Muscle layer of duodenum (tissue), 2 donors: ENCODE measurements around the gene MAGI2.

Experiments used
- H3K27ac ChIP-seq: one replicate; pipeline ENCODE4 v1.7.0; 2013; ENCODE audit warnings: mild to moderate bottlenecking, low read length
- H3K27me3 ChIP-seq: one replicate; pipeline ENCODE4 v1.7.0; 2013; ENCODE audit warnings: low read depth, mild to moderate bottlenecking, control low read depth, low read length
- H3K36me3 ChIP-seq, 2 donors: one replicate each; pipeline ENCODE4 v1.7.0; 2013; ENCODE audit warnings: low read length in 2 of 2, control low read depth in 1 of 2, mild to moderate bottlenecking in 1 of 2; ENCODE audit not compliant: insufficient read depth in 2 of 2, control insufficient read depth in 1 of 2
- H3K4me1 ChIP-seq, 2 donors: one replicate each; pipeline ENCODE4 v1.7.0; 2013; ENCODE audit warnings: low read length in 2 of 2, mild to moderate bottlenecking in 2 of 2, control low read depth in 1 of 2, moderate library complexity in 1 of 2; ENCODE audit not compliant: insufficient read depth in 2 of 2, control insufficient read depth in 1 of 2
- H3K4me3 ChIP-seq, 2 donors: one replicate each; pipeline ENCODE4 v1.7.0; 2013; ENCODE audit warnings: low read length in 2 of 2, low read depth in 1 of 2, mild to moderate bottlenecking in 1 of 2
- H3K9me3 ChIP-seq, 2 donors: one replicate each; pipeline ENCODE4 v1.7.0; 2013; ENCODE audit warnings: low read length in 2 of 2, control low read depth in 1 of 2, mild to moderate bottlenecking in 1 of 2; ENCODE audit not compliant: control insufficient read depth in 1 of 2
- donor health status: healthy.

Gene MAGI2

GRCh38 chr7:79453558-79454360, at the start of gene MAGI2:
MAGI2 (minus strand) TSS chr7:79453667; CDS start chr7:79453320, 347 bp downstream.
- H3K4me1 ChIP-seq: peaks cover 11 to 19% of the 10 kb centered on the region in 2 donors
- H3K4me3 ChIP-seq: peak within 1 kb of the TSS; percentile 70 to 79
- no peaks in the 10 kb centered on the region for H3K27me3 ChIP-seq
- H3K9me3 ChIP-seq: no peaks in the 10 kb centered on the region
- peaks cover 0 to under 1% of the 10 kb centered on the region in 2 donors for H3K36me3 ChIP-seq
- H3K27ac ChIP-seq: peak within 1 kb of the TSS; percentile 89

GRCh38 chr7:79502151-79502550, 48.7 kb upstream of the MAGI2 start:
- Histone ChIP-seq H3K27ac (no peak overlapping the region), H3K4me1 (no peaks in the 10 kb centered on the region), H3K27me3 (no peaks in the 10 kb centered on the region), H3K9me3 (no peaks in the 10 kb centered on the region), H3K36me3 (no peaks in the 10 kb centered on the region), H3K4me3 (no peak overlapping the region)

GRCh38 chr7:79500759-79501158, 47.3 kb upstream of the MAGI2 start:
- Histone ChIP-seq H3K4me1 (no peaks in the 10 kb centered on the region), H3K27me3 (no peaks in the 10 kb centered on the region), H3K9me3 (no peaks in the 10 kb centered on the region), H3K36me3 (no peaks in the 10 kb centered on the region), H3K27ac (no peak overlapping the region), H3K4me3 (no peak overlapping the region)

GRCh38 chr7:79497728-79498127, 44.3 kb upstream of the MAGI2 start:
- Histone ChIP-seq H3K4me1 (no peaks in the 10 kb centered on the region), H3K27ac (no peak overlapping the region), H3K36me3 (no peaks in the 10 kb centered on the region), H3K9me3 (no peaks in the 10 kb centered on the region), H3K4me3 (no peak overlapping the region), H3K27me3 (no peaks in the 10 kb centered on the region)

GRCh38 chr7:79495544-79496272, 42.2 kb upstream of the MAGI2 start:
- Histone ChIP-seq H3K9me3 (no peaks in the 10 kb centered on the region), H3K36me3 (no peaks in the 10 kb centered on the region), H3K4me3 (no peak overlapping the region), H3K27me3 (no peaks in the 10 kb centered on the region), H3K27ac (no peak overlapping the region), H3K4me1 (no peaks in the 10 kb centered on the region)

- Histone ChIP-seq H3K36me3 (no peaks in the 10 kb centered on the region), H3K9me3 (no peaks in the 10 kb centered on the region), H3K27ac (no peak overlapping the region), H3K27me3 (no peaks in the 10 kb centered on the region), H3K4me3 (no peak overlapping the region), H3K4me1 (no peaks in the 10 kb centered on the region)
Measured at GRCh38 chr7:79494046-79494445, 40.6 kb upstream of the MAGI2 start.

- H3K4me3 ChIP-seq: no peak overlapping the region
- no peaks in the 10 kb centered on the region for H3K36me3 ChIP-seq
- H3K9me3 ChIP-seq: no peaks in the 10 kb centered on the region
- H3K27ac ChIP-seq: no peak overlapping the region
- no peaks in the 10 kb centered on the region for H3K4me1 ChIP-seq
- H3K27me3 ChIP-seq: no peaks in the 10 kb centered on the region
Measured at GRCh38 chr7:79489371-79489770, 35.9 kb upstream of the MAGI2 start.

- H3K4me1 ChIP-seq: no peaks in the 10 kb centered on the region
- H3K9me3 ChIP-seq: no peaks in the 10 kb centered on the region
- no peak overlapping the region for H3K4me3 ChIP-seq
- H3K36me3 ChIP-seq: no peaks in the 10 kb centered on the region
- H3K27ac ChIP-seq: no peak overlapping the region
- H3K27me3 ChIP-seq: no peaks in the 10 kb centered on the region
Measured at GRCh38 chr7:79478386-79478785, 24.9 kb upstream of the MAGI2 start.

- H3K4me1 ChIP-seq: no peaks in the 10 kb centered on the region
- H3K27ac ChIP-seq: no peak overlapping the region
- no peak overlapping the region for H3K4me3 ChIP-seq
- no peaks in the 10 kb centered on the region for H3K9me3 ChIP-seq
- H3K27me3 ChIP-seq: no peaks in the 10 kb centered on the region
- no peaks in the 10 kb centered on the region for H3K36me3 ChIP-seq
Measured at GRCh38 chr7:79475455-79475854, 22.0 kb upstream of the MAGI2 start.

GRCh38 chr7:79471699-79472098, 18.2 kb upstream of the MAGI2 start:
- Histone ChIP-seq H3K4me3 (no peak overlapping the region), H3K9me3 (no peaks in the 10 kb centered on the region), H3K27ac (no peak overlapping the region), H3K36me3 (no peaks in the 10 kb centered on the region), H3K4me1 (no peaks in the 10 kb centered on the region), H3K27me3 (no peaks in the 10 kb centered on the region)

GRCh38 chr7:79471283-79471682, 17.8 kb upstream of the MAGI2 start:
- H3K27me3 ChIP-seq: no peaks in the 10 kb centered on the region
- H3K9me3 ChIP-seq: no peaks in the 10 kb centered on the region
- no peaks in the 10 kb centered on the region for H3K4me1 ChIP-seq
- H3K4me3 ChIP-seq: no peak overlapping the region
- no peaks in the 10 kb centered on the region for H3K36me3 ChIP-seq
- H3K27ac ChIP-seq: no peak overlapping the region
